22Rv1 (cell line): ENCODE results near the gene VWA8.
A peak's percentile ranks its signal among the peaks of the same experiment; 100 is the strongest.

Experiments
- H3K27ac ChIP-seq: fragments of 450-650 bp; 2 replicates; pipeline ENCODE4 v1.5.1; 2017
- ZFX ChIP-seq: fragments of 450-650 bp; IDR thresholded peaks from 2 replicates; pipeline ENCODE4 v1.6.1; 2017; ENCODE audit warnings: antibody characterized with exemption, borderline replicate concordance
- TF ChIP-seq, protein P1 (sequence below): fragments of 450-650 bp; IDR thresholded peaks from 2 replicates; pipeline ENCODE4 v1.5.1; 2017; ENCODE audit warnings: mild to moderate bottlenecking

VWA8 gene

DNA sequence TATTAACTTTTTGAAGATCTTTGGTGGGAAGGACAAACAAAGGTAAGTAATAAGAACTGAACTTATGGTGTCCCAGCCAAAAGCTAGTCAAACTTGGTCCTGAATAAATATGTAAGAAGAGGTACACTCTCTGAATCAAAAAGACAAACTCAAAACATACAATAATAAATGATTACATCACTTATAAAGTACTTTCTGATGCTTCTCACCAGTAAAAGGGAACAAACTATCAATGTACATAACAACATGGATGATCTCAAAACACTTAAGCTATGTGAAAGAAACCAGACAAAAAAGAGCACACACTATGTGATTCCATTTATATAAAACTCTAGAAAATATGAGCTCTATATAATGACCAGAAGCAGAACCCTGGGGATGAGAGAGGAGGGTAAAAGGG lies 138.3 kb downstream of the VWA8 start:
- TF ChIP-seq, protein P1, sequence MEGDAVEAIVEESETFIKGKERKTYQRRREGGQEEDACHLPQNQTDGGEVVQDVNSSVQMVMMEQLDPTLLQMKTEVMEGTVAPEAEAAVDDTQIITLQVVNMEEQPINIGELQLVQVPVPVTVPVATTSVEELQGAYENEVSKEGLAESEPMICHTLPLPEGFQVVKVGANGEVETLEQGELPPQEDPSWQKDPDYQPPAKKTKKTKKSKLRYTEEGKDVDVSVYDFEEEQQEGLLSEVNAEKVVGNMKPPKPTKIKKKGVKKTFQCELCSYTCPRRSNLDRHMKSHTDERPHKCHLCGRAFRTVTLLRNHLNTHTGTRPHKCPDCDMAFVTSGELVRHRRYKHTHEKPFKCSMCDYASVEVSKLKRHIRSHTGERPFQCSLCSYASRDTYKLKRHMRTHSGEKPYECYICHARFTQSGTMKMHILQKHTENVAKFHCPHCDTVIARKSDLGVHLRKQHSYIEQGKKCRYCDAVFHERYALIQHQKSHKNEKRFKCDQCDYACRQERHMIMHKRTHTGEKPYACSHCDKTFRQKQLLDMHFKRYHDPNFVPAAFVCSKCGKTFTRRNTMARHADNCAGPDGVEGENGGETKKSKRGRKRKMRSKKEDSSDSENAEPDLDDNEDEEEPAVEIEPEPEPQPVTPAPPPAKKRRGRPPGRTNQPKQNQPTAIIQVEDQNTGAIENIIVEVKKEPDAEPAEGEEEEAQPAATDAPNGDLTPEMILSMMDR: no peak
- no peak for TF ChIP-seq ZFX
- H3K27ac ChIP-seq: no peak overlapping the region

GRCh38 chr13:41821238-41821594 lies 139.7 kb downstream of the VWA8 start:
- no peak overlapping the region for H3K27ac ChIP-seq
- no peak for TF ChIP-seq ZFX
- TF ChIP-seq, protein P1: no peak

- H3K27ac ChIP-seq: no peak overlapping the region
- TF ChIP-seq, protein P1: no peak
- no peak for TF ChIP-seq ZFX
Measured at GRCh38 chr13:41820581-41821237, 140.2 kb downstream of the VWA8 start.

- TF ChIP-seq, protein P1: no peak
- TF ChIP-seq ZFX: no peak
- no peak overlapping the region for H3K27ac ChIP-seq
Measured at GRCh38 chr13:41816057-41816456, 144.9 kb downstream of the VWA8 start.

- TF ChIP-seq ZFX: no peak
- H3K27ac ChIP-seq: no peak overlapping the region
Measured at GRCh38 chr13:41813426-41813825, 147.5 kb downstream of the VWA8 start.

GRCh38 chr13:41812851-41813250 lies 148.1 kb downstream of the VWA8 start:
- TF ChIP-seq ZFX: no peak
- TF ChIP-seq, protein P1: no peak
- H3K27ac ChIP-seq: no peak overlapping the region

DNA sequence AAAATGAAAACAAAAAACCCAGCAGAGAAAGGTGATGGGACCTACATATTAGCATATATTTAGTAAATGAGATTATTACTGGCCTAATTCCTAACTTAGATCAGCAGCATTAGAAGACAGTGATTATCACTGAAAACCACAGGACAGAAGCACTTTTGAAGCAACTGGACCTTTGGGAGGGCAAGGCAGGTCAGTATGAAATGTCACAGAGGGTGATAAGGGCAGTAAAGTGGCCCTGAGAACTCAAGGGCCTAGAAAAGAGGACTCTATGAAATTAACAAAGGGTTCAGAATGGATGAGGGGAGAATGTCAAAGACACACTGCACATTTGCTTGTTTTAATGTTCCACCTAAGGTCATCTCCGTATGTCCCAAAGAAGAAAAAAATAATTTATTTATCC lies 148.7 kb downstream of the VWA8 start:
- H3K27ac ChIP-seq: peak overlapping the region; percentile 29; the same call in 1 of the 2 replicates

More for the DNA sequence above, 148.7 kb downstream of the VWA8 start:
- no peak for TF ChIP-seq ZFX
- TF ChIP-seq, protein P1: no peak
